Esophagus muscularis mucosa (tissue), 3 donors: Measurements from ENCODE around the gene CARMIL3.

ENCODE experiments used
- POLR2A ChIP-seq: fragments of 450-650 bp; IDR thresholded peaks from one replicate; pipeline ENCODE4 v1.6.1; 2017; ENCODE audit warnings: antibody characterized with exemption, moderate library complexity, mild to moderate bottlenecking, low read depth
- POLR2AphosphoS5 ChIP-seq, 2 donors: sonication (generic); formaldehyde crosslinking; IDR thresholded peaks; one replicate each; pipeline ENCODE4 v1.6.1; 2017; ENCODE audit warnings: antibody characterized with exemption in 2 of 2
- TF ChIP-seq, protein P1 (sequence below), 3 experiments: fragments of 200-600 bp in 2 of 3; fragments of 450-650 bp in 1 of 3; sonication (generic) in 2 of 3; IDR thresholded peaks; one replicate each; pipeline ENCODE4 v1.5.1; 2017 to 2019; ENCODE audit warnings: antibody characterized with exemption in 3 of 3, mild to moderate bottlenecking in 2 of 3, moderate library complexity in 1 of 3

DNA sequence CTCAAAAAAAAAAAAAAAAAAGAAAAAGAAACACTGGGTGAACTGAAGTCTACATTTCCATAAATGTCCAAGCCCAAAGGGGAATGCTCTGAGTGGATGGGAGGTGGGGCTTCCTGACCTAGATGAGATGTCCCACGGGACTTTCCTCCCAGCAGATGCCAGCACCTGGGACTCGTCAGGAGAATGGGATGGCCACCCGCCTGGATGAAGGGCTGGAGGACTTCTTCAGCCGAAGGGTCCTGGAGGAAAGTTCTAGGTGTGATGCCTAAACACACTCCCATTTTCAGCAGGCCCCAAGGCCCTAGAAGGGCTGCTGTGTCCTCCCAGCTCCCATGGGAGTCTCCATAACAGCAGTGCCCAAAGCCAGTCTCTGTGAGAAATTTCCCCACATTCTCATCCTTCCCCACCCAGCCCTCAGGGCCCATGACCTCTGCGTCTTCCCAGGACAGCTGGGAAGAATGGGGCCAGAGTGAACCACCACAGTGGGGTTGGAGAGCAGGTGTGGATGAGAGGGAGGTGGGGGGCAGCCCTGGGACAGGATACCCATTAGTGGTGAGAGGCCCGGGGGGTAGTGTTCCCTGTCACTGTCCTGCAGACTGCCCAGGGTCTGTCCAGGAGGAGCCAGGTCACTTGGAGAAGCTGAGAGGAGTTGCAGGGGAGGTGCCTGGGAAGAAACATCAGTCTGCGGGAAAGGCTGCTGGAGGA lies 12.4 kb downstream of the CARMIL3 start:
- TF ChIP-seq, protein P1, sequence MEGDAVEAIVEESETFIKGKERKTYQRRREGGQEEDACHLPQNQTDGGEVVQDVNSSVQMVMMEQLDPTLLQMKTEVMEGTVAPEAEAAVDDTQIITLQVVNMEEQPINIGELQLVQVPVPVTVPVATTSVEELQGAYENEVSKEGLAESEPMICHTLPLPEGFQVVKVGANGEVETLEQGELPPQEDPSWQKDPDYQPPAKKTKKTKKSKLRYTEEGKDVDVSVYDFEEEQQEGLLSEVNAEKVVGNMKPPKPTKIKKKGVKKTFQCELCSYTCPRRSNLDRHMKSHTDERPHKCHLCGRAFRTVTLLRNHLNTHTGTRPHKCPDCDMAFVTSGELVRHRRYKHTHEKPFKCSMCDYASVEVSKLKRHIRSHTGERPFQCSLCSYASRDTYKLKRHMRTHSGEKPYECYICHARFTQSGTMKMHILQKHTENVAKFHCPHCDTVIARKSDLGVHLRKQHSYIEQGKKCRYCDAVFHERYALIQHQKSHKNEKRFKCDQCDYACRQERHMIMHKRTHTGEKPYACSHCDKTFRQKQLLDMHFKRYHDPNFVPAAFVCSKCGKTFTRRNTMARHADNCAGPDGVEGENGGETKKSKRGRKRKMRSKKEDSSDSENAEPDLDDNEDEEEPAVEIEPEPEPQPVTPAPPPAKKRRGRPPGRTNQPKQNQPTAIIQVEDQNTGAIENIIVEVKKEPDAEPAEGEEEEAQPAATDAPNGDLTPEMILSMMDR (IDR thresholded peaks at IDR 0.05), result no peak
- TF ChIP-seq POLR2A (no peak), POLR2AphosphoS5 (IDR thresholded peaks at IDR 0.05) (no peak)
